ENCODE measurements around the gene POLDIP2.
"Not testable (repeated sequence)": the region's sequence is repeated elsewhere in the genome, so short reads cannot be mapped to it uniquely, and the experiment has no call there.

Gene POLDIP2

DNA sequence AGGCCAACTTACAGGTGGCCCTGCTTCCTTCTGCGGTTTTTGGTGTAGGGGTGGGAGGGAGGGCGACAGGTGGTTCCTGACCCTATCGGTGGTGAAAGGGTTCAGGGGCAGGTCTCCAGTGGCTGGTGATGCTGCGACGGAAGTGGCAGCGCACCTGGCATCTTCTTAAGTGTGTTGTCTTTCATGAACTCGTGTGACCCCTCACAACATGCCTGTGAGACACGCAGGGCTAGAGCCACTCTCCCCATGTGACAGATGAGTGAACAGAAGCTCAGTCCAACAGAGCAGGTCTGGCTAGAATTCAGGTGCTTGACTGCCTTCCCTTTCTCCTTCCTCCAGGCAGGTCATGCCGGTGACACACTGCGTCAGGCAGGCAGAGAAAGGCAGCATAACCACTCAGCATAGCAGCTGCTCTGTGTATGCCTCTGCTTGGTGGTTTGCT, 13.8 kb downstream of the POLDIP2 start:
- CTCF ChIA-PET: no interaction called here
- no peak for DNase-seq (ENCODE audit: low spot score)
- POLR2A ChIA-PET (ENCODE audit: low non-redundant PET): no interaction called here
- TF ChIP-seq, protein P1, sequence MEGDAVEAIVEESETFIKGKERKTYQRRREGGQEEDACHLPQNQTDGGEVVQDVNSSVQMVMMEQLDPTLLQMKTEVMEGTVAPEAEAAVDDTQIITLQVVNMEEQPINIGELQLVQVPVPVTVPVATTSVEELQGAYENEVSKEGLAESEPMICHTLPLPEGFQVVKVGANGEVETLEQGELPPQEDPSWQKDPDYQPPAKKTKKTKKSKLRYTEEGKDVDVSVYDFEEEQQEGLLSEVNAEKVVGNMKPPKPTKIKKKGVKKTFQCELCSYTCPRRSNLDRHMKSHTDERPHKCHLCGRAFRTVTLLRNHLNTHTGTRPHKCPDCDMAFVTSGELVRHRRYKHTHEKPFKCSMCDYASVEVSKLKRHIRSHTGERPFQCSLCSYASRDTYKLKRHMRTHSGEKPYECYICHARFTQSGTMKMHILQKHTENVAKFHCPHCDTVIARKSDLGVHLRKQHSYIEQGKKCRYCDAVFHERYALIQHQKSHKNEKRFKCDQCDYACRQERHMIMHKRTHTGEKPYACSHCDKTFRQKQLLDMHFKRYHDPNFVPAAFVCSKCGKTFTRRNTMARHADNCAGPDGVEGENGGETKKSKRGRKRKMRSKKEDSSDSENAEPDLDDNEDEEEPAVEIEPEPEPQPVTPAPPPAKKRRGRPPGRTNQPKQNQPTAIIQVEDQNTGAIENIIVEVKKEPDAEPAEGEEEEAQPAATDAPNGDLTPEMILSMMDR (conservative IDR thresholded peaks at IDR 0.05; ENCODE audit: low read depth): no peak
- H3K27ac ChIP-seq: peak overlapping the region; percentile 95

DNA sequence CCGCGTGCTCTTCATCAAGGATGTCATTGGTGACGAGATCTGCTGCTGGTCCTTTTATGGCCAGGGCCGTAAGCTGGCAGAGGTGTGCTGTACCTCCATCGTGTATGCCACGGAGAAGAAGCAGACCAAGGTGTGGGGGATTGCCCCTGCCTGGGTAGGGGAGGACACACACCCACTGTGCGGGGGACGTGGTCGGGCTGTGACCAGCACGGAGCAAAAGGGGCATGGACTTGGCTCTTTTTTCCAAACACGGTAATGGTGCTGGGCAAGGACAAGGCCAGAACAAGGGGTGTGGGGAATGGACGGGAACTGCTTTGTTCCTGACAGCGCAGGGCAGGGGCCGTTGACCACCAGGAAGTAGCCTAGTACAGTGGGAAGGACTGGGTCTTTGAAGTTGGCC, 15.0 kb downstream of the POLDIP2 start:
- CTCF ChIA-PET: no interaction called here
- peak overlapping the region; percentile 95; the same call in 1 of the 2 replicates for H3K27ac ChIP-seq
- TF ChIP-seq, protein P1 (conservative IDR thresholded peaks at IDR 0.05; ENCODE audit: low read depth): no peak
- DNase-seq (ENCODE audit: low spot score): no peak
- POLR2A ChIA-PET (ENCODE audit: low non-redundant PET): no interaction called here

DNA sequence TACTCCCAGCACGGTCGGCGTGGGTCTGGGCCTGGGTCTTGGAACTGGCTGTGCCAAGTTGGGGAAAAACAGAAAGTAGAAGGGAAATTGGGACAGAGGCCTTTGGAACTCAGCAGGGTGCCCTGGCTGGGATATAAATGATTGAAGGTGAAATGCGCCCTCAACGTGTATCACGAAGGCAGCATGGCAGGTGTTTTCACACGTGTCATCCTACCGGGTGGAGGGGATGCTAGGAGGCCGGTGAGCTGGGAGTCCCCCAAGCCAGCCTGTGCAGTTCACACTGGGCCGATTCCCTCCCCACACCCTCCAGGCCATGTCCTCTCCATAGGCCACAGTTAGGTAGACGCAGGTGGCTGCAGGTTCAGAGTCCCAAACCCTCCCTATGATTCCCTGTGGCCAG, 15.8 kb downstream of the POLDIP2 start:
- no peak for DNase-seq (ENCODE audit: low spot score)
- TF ChIP-seq, protein P1 (conservative IDR thresholded peaks at IDR 0.05; ENCODE audit: low read depth): no peak
- CTCF ChIA-PET: no interaction called here
- POLR2A ChIA-PET (ENCODE audit: low non-redundant PET): no interaction called here
- peak overlapping the region; percentile 87; the same call in 1 of the 2 replicates for H3K27ac ChIP-seq

DNA sequence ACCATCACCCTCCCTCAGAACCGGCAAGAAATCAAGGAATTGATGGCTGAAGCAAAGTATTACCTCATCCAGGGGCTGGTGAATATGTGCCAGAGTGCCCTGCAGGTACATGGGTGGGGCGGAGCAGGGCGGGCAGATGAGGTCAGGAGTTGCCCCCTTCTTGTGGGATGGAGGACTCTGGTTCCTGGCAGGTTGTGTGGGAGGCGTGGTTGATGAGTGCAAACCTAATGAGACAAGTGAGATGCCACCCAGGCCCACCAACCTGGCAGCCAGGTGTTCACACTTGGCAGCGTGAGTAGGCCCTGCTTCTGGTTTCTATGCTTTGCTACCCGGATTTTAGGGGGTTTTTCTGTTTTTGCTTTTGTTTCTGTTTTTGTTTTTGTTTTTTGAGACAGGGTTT, 17.0 kb downstream of the POLDIP2 start:
- TF ChIP-seq, protein P1 (conservative IDR thresholded peaks at IDR 0.05; ENCODE audit: low read depth): no peak
- CTCF ChIA-PET: interaction anchor here (0.6 kb wide), 1 partner anchor 111 kb away, joined by 3 read pairs; no protein-coding TSS in a partner anchor
- POLR2A ChIA-PET (ENCODE audit: low non-redundant PET): no interaction called here
- DNase-seq (ENCODE audit: low spot score): no peak
- H3K27ac ChIP-seq: peak overlapping the region; percentile 87

DNA sequence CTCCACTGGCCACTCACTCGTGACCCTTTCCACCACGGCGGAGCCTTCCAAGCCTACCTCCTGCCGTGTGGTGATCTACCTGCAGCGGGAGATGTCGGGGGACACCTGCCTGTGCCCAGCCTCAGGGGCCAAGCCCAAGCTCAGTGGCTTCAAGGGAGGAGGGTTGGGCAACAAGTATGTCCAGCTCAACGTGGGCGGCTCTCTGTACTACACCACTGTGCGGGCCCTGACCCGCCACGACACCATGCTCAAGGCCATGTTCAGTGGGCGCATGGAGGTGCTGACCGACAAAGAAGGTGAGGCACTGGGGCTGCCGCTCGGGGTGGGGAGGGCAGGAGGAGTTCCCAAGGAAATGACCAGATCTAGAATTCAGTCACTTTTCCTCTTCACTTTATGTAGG, 17.9 kb downstream of the POLDIP2 start:
- CTCF ChIA-PET: no interaction called here
- TF ChIP-seq, protein P1 (conservative IDR thresholded peaks at IDR 0.05; ENCODE audit: low read depth): no peak
- peak overlapping the region; percentile 87 for H3K27ac ChIP-seq
- POLR2A ChIA-PET (ENCODE audit: low non-redundant PET): interaction anchor here (0.6 kb wide), 1 partner anchor 14 kb away, joined by 5 read pairs; no protein-coding TSS in a partner anchor
- DNase-seq (ENCODE audit: low spot score): no peak

DNA sequence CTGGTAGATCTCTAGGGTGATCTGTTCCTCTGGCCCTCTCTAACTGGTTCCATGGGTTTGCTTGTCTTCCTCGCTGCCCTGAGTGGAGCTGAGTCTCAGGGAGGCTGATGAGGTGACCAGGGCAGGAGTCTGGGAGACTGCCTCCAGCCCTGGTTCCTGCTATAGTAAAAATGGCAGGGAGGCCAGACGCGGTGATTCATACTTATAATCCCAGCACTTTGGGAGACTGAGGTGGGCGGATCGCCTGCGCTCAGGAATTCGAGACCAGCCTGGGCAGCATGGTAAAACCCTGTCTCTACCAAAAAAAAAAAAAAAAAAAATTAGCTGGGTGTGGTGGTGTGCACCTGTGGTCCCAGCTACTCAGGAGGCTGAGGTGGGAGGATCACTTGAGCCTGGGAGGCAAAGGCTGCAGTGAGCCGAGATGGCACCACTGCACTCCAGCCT, 18.5 kb downstream of the POLDIP2 start:
- ChIA-PET CTCF (interaction anchor here (1.2 kb wide), 1 partner anchor 78 kb away, joined by 3 read pairs; no protein-coding TSS in a partner anchor), POLR2A (ENCODE audit: low non-redundant PET) (interaction anchor here (0.6 kb wide), 1 partner anchor 14 kb away, joined by 5 read pairs; no protein-coding TSS in a partner anchor)
- not testable (repeated sequence) for DNase-seq (ENCODE audit: low spot score)
- H3K27ac ChIP-seq: peak overlapping the region; percentile 87

DNA sequence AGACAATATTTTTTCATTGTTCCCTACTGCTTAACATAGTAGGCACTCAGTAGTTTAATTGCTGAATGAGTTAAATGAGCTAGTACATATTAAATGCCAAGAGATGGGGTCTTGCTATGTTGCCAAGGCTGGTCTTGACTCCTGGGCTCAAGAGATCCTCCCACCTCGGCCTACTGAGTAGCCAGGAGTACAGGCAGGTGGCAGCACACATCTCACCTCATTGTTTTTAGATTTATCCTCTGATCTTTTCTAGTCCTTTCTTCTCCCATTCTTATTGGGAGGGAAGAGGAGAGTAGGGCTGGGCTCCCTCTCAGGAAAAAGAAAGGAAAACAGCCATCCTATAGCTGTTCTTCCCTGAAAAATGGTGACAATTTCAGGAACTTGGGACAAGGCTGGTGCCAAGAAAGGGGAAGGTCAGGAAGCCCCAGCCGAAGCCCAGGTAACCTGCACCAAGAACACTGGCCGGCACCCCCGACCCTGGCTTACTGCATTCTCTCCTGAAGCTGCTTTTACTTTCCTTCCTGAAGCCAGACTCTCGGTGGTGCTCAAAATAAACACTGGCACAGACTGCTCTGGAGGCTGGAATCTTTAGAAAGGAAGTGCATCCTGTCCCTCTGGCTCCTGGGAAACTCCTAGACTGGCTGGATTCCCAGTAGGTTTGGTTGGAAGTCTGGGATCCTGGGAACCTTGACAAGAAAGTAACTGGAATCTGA, 19.1 kb downstream of the POLDIP2 start:
- peak overlapping the region; percentile 87 for H3K27ac ChIP-seq
- ChIA-PET CTCF (interaction anchor here (0.6 to 1.2 kb wide), 3 partner anchors 30 to 297 kb away, joined by 3 to 5 read pairs (median 3); no protein-coding TSS in a partner anchor), POLR2A (ENCODE audit: low non-redundant PET) (no interaction called here)
- no peak for DNase-seq (ENCODE audit: low spot score)
- TF ChIP-seq, protein P1 (conservative IDR thresholded peaks at IDR 0.05; ENCODE audit: low read depth): no peak
